Skin epidermis (tissue), 12 donors: ENCODE results near the gene NR1D2.

Experiments
- H3K27ac ChIP-seq, 21 experiments: fragments of 200-600 bp; sonication (generic) in 11 of 21; one replicate each; pipeline ENCODE4 v1.5.0; 2020; ENCODE audit warnings: mild to moderate bottlenecking in 3 of 21, inconsistent platforms in 2 of 21, moderate library complexity in 2 of 21
- H3K4me3 ChIP-seq, 7 experiments: fragments of 200-600 bp; sonication (generic) in 2 of 7; one replicate each; pipeline ENCODE4 v1.5.0; 2020; ENCODE audit warnings: inconsistent platforms in 2 of 7, mild to moderate bottlenecking in 2 of 7, moderate library complexity in 1 of 7

The NR1D2 gene

GRCh38 chr3:23959135-23959900 is 14.2 kb downstream of the NR1D2 start:
- no peak overlapping the region for H3K27ac ChIP-seq

GRCh38 chr3:23960649-23961048 is 15.6 kb downstream of the NR1D2 start:
- Histone ChIP-seq H3K27ac (no peak overlapping the region), H3K4me3 (no peak overlapping the region)

More at GRCh38 chr3:23959135-23959900, 14.2 kb downstream of the NR1D2 start:
- no peak overlapping the region for H3K4me3 ChIP-seq

- no peak overlapping the region for H3K4me3 ChIP-seq
- H3K27ac ChIP-seq = no peak overlapping the region
Measured at GRCh38 chr3:23961066-23961465, 16.0 kb downstream of the NR1D2 start.

- Histone ChIP-seq H3K27ac (no peak overlapping the region), H3K4me3 (no peak overlapping the region)
Measured at GRCh38 chr3:23961913-23962312, 16.8 kb downstream of the NR1D2 start.

- H3K27ac ChIP-seq = no peak overlapping the region
Measured at GRCh38 chr3:23964537-23965235, 19.6 kb downstream of the NR1D2 start.

GRCh38 chr3:23966328-23966727 is 21.2 kb downstream of the NR1D2 start:
- no peak overlapping the region for H3K27ac ChIP-seq

More at GRCh38 chr3:23964537-23965235, 19.6 kb downstream of the NR1D2 start:
- no peak overlapping the region for H3K4me3 ChIP-seq

GRCh38 chr3:23968463-23969184 is 23.5 kb downstream of the NR1D2 start:
- Histone ChIP-seq H3K27ac (no peak overlapping the region), H3K4me3 (no peak overlapping the region)

More at GRCh38 chr3:23966328-23966727, 21.2 kb downstream of the NR1D2 start:
- H3K4me3 ChIP-seq = no peak overlapping the region

- no peak overlapping the region for H3K4me3 ChIP-seq
- no peak overlapping the region for H3K27ac ChIP-seq
Measured at GRCh38 chr3:23969393-23969792, 24.3 kb downstream of the NR1D2 start.

- no peak overlapping the region for H3K27ac ChIP-seq
- no peak overlapping the region for H3K4me3 ChIP-seq
Measured at GRCh38 chr3:23971684-23972083, 26.6 kb downstream of the NR1D2 start.

GRCh38 chr3:23976555-23976954 is 31.5 kb downstream of the NR1D2 start:
- no peak overlapping the region for H3K4me3 ChIP-seq
- no peak overlapping the region for H3K27ac ChIP-seq

- Histone ChIP-seq H3K27ac (no peak overlapping the region), H3K4me3 (no peak overlapping the region)
Measured at GRCh38 chr3:23979569-23979968, 34.5 kb downstream of the NR1D2 start.

GRCh38 chr3:23981136-23981535 is 36.0 kb downstream of the NR1D2 start:
- H3K27ac ChIP-seq = no peak overlapping the region
- H3K4me3 ChIP-seq = no peak overlapping the region

GRCh38 chr3:23981955-23982354 is 36.9 kb downstream of the NR1D2 start:
- H3K27ac ChIP-seq = no peak overlapping the region
- no peak overlapping the region for H3K4me3 ChIP-seq

- Histone ChIP-seq H3K27ac (no peak overlapping the region), H3K4me3 (no peak overlapping the region)
Measured at GRCh38 chr3:23984934-23985333, 39.8 kb downstream of the NR1D2 start.

GRCh38 chr3:23985747-23986544 is 40.9 kb downstream of the NR1D2 start:
- no peak overlapping the region for H3K27ac ChIP-seq
- no peak overlapping the region for H3K4me3 ChIP-seq

GRCh38 chr3:23987356-23987755 is 42.3 kb downstream of the NR1D2 start:
- H3K4me3 ChIP-seq = no peak overlapping the region
- no peak overlapping the region for H3K27ac ChIP-seq

- peak overlapping the region in 1 of 21 experiments; percentile 10 for H3K27ac ChIP-seq
- no peak overlapping the region for H3K4me3 ChIP-seq
Measured at GRCh38 chr3:23991306-23991682, 46.2 kb downstream of the NR1D2 start.

- H3K27ac ChIP-seq = peak overlapping the region in 3 of 21 experiments; percentile 10 to 30 (median 17)
- H3K4me3 ChIP-seq = no peak overlapping the region
Measured at GRCh38 chr3:23991683-23992628, 46.9 kb downstream of the NR1D2 start.
